ENCODE data around the gene PTTG1.
A peak's percentile ranks its signal among the peaks of the same experiment; 100 is the strongest.

PTTG1 gene

DNA sequence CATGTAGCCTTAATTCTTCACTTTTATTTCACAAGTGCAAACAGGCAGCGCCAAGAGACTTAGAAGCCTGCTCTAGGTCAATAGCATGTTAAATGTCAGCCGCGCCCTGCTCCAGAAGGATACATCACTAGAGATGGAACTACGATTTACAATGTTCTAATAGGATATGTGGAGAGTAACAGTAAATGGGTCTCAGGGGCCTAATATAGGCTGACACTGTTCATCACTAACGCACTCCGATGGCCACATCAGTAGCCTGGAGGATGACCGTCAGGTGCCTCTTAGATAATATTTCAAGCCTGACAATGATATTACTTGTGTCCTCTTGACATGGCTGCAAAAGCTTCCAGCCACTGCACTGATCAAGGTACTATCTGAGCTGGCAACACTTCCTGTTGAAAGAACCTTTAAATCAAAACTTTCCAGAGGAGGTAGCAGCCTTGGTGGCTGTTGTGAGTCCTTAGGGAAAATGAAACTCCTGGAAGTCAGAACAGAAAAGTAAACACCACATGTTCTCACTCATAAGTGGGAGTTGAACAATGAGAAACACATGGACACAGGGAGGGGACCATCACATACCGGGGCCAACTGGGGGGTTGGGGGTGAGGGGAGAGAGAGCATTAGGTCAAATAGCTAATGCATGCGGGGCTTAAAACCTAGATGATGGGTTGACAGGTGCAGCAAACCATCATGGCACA lies 35.0 kb downstream of the PTTG1 start:
- DNase-seq = no peak

DNA sequence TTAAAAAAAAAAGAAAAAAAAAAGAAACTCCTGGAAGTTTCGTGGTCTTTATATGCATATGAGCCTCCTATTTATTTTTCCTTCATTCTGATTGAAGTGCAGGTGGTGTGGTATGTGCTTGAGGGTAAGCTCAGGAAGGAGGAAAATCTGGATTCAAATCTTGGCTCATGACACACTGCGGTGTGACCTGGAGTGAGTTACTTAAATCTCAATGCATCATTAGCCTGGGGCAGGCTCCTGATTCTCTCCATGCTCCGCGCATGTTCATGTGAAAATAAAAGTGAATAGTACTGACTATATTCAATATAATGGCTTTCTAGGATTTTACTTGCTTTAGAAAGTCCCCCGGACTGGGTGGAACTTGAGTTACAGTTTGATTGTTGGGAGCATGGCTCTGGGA lies 35.6 kb downstream of the PTTG1 start:
- DNase-seq = no peak

DNA sequence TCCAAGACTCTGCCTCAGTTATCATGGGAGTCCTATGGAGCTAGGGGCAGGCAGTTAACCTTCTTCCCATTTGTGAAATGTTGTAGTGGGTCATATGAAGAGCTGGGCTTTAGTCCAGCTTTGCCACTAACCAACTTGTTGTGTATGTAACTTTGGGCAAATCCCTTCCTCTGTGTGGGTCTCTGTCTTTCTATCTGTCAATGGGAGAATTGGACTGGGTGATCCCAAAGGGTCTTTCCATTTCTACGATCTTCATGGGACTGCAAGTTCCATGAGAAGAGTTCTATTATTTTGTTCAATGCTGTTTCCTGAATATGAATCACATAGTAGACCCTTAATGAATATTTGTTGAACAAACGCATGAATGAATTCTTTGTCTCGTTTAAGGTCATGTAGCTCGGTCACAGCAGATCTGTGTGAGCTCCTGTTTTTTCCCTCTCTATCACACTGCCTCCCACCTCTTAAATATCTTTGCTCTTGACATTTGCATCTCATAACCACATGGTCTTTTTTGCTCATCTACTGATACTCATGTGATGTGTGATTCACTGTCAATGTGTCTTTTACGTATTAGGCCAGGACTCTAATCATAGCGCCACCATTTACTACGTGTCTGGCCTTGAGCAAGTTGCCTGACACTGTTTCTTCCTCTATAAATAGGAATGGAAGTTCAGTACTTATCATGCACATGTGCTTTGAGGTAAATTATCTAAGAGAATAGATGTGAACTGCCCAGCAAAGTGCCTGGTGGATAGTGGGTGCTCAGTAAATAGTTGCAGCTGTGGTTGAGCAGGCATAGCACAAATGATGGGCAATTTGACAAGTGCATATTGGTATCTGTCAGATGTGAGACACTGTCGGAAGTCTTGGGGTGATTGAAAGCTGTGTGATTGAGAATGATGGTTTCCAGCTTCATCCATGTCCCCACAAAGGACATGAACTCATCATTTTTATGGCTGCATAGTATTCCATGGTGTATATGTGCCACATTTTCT lies 37.4 kb downstream of the PTTG1 start:
- DNase-seq = no peak

DNA sequence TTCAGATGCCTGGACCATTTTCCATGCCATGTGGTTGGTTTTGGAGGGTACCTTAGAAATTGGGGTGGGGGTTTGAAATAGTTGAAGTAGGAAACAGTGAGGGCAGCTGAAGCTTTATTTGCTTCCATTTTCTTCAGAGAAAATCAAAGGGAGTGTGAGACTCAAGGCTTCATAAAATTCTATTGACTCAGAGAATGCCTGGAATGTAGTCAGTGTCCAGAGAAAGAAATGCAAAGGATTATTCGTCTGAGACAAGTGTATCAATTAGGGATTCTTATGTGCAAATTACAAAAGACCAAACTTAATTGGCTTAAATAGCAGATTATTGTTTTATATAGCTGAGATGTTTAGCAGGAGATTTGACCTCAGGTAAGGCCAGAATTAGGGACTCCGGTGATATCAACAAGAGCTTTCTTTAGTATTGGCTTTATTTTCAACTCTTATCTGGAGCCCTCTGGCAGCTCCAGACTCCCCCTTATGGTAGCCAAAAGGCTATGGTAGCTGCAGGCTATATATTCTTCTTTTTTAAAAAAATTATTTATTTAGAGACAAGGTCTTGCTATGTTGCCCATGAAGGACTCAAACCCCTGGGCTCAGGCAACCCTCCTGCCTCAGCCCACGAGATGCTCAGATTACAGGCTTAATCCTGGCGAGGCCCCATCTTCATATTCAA lies 38.9 kb downstream of the PTTG1 start:
- DNase-seq = no peak

DNA sequence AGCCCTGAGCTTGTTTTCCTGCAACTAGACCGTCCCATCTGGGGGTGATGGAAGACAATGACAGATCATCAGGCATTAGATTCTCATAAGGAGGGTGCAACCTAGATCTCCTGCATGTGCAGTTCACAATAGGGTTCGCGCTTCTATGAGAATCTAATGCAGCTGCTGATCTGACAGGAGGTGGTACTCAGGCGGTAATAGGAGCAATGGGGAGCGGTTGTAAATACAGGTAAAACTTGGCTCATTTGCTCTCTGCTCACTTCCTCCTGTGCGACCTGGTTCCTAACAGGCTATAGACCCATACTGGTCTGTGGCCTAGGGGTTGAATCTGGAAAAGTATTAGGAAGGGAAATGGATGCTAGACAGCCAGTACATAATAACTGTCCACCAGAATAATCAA lies 39.7 kb downstream of the PTTG1 start:
- DNase-seq = no peak

DNA sequence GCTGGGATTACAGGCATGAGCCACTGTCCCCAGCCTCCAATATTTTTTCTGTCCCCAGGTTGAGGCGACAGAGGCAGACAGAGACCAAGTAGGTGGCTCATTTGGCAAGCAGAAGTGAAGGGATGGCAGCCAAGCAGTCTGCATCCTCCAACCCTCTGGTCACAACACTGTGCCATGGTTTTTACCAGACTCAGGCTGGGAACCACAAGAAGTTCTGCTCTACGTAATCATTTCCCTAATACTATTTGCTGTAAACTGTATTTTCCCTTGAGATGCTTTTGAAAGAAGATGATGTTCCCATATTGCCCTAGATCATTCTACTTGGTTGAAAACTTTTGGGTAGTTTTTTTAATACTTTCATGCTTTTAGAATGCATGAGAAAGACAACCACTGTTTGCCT lies 40.5 kb downstream of the PTTG1 start:
- DNase-seq = peak in 1 of 3 experiments; percentile 2

DNA sequence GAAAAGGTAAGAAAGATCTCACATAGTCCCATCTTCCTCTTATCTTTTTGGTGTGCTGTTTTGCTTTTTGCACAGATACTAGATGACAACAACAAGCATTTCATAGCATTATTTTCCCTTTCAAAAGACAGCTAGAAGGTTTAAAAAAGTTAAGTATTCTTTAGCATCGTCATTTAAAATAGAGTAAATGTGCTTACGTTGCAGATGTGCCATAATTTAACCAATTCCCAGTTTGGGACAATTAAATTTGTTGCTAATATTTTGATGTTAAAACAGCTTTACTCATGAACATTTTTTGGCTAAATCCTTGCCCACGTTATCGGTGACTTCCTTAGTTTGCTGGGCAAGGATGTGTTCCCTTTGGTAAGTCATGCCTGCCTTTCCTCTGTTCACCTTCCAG lies 41.6 kb downstream of the PTTG1 start:
- DNase-seq = no peak

DNA sequence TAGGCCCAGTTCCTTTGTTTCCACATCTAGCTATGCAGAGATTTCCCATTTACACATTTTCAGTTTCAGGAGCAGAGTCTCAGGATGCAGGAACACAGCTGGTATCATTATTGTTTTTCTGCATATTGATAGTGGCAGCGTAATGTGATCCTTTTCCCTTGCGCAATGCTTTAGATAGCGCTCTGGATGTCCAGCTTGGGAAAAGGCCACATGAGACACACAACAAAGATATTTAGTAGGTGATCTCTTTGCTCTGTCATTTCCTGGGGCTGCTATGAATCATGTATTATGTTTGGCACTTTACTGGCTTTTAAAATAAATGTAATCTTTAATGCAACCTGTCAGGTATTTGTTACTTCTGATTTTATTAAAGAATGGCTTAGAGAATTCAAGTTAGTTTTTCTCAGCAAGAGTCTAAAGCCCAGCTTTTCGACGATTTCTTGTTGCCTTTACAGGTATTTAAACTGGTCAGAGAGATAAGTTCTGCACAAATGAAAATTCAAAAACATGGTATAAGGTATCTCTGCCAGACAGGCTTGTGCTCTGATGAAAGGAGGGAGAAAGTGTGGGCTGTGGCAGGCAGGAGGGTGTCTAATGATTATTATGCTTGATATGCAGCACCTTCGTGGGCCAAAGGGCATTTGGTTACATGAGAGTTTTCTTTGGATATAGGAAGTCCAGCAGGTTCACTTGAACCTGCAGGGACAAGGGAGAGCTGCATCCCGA lies 42.2 kb downstream of the PTTG1 start:
- peak in 1 of 3 experiments; percentile 2 for DNase-seq

DNA sequence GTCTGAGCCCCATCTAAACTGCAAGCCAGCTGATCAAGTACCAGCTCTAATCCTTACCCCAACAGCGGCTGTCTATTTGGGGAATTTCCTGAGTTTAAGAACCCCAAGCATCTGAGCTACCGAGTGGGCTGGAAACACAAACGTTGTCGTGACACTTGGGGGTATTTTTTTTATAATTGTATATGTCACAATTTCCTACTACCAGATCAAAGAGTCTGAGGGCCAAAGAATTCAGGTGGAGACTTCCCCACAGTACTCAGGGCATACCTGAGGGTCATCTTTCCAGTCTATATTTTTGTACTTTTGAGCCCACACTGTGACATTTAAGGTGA lies 42.8 kb downstream of the PTTG1 start:
- DNase-seq = no peak

DNA sequence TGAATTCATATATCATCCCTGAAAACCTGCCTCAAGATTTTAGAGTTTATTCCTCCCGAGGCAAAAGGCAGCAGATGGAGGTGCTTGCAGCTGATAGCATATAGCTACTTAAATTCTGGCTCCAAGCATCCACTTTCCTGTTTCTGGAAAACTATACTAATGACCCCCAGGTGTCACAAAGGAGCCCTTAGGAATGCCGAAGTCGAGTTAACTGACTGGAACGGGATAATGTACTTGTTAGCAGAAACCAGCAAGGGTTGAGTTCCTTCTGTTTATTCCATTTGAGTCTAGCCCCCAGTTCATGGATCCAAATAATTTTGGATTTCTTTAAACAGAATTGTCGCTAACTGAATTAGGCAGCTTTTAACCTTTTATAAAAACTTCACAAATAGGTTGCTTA lies 44.5 kb downstream of the PTTG1 start:
- no peak for DNase-seq

DNA sequence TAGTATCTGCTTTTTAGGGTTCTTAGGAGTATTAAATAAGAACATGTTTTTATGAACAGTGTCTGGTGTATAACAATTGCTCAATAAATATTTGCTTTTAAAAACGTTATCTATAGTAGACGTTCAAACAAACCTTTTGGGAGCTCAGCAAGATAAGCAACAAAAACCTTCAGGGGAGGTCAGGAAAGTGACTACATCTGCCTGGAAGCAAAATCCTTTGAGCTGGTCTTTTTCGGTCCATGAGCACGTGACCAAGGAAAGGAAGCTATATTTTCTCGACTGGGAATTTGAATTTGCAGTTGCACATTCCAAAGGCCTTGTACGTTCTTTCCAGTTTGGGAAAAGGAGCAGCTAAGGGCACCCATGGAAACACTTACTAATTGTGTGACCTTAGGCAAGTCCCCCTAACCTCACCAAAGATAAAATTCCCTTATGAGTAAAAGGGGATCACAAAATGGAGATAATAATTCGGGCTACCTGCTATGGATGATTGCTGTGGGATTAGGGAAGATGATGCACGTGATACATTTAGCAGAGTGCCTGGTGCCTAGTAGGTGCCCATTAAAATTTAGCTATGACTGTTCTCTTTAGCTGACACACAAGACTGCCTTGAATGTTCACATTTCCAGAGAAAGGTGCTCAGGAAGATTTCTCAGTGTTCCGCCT lies 45.4 kb downstream of the PTTG1 start:
- no peak for DNase-seq

DNA sequence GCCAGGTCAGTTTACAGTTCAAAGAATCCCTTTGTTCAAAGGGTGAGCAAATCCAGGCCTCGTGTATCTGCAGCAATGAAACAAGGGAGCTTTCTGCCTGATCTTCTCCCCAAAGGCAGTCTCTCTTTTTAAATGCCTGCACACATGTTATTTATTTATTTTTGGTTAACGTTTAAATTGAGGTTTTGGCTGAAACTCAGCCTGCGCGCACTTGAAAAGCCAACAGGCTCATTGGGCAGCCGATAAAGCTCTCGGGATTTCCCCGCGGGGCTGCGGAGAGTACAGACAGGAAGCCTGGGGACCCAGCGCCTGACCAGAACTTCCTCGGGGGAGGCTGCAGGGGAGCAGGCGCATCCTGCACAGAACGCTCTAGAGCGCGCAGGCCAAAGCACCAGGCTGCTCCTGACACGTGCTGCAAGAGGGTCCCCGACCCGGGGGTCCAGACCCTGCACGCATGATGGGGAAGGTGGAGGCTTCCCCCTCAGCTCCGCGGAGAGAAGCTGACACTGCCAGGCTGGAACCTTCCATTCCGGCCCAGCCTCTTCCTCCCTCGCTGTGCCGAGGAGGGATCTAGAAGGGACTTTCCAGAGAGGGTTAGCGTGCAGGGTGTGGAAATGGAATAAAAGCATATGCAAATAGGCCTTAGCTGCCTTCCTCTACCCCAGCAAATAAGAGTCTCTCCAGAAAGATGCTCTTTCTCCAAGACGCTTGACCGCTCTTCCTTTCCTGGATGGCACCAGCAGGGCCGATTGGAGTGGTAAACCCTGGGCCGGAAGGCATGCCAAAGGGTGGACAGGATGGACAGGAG lies 46.1 kb downstream of the PTTG1 start:
- DNase-seq = no peak

DNA sequence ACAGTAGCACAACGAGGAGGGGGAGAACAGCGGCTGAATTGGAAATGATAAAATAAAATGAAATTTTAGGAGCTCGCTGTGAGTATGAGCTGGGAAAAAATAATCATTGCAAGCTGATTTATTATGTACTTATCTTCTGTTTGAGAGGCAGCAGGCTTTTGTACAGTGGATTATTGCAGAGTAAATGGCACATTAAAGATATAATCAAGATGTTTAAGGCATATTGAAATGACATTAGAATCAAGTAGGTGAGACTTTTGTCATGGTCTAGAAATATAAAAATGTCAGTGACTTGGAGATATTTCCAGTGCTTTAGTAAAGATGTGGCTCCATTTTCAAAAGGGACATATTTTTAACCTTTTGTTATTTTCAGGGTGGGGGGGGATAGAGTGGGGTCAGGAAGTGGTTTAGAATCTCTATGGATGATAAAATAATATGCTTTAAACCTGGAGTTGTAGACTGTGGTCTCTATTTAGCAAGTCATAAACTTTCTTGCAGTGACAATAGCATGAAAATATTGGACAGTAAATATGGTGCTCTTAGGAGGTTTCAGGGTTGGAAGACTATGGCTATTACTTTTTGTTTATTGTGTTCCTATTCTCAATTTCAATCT lies 46.8 kb downstream of the PTTG1 start:
- no peak for DNase-seq

DNA sequence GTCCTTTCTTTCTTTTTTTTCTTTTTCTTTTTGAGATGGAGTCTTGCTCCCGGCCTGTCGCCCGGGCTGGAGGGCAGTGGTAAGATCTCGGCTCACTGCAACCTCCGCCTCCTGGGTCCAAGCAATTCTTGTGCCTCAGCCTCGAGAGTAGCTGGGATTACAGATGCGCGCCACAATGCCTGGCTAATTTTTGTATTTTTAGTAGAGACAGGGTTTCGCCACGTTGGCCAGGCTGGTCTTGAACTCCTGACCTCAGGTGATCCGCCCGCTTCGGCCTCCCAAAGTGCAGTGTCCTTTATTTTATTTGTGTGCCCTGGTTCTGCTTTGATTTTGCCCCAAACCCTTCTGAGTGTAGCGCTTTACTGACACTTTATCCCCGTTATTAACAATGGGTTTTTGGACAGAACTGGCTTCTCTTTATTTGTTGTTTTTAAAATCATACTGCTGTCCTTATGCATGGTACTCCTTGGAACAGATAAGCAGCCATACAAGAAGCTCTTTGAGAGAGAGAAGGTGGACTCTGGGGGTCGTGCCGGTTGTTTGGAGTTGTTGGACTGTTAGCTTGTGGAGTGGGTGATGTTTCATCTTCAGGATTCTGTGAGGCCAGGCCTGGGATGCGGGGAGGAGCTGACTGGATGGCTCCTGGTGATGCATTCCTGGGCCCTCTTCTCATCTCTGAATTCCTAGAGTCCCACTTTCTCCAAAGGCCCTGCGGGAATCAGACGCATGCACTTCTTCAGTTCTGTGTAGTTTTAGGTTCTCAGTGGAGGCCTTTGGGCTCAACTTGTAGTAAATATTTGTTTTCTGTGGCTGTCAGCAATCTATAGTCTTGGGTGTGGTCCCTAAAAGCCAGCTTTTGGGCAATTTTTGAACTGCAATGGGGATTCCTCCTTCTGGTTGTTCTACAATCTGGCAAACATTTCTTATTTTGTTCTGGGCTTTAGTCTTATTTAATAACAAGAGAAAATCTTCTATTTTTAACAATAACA lies 47.8 kb downstream of the PTTG1 start:
- DNase-seq = no peak

DNA sequence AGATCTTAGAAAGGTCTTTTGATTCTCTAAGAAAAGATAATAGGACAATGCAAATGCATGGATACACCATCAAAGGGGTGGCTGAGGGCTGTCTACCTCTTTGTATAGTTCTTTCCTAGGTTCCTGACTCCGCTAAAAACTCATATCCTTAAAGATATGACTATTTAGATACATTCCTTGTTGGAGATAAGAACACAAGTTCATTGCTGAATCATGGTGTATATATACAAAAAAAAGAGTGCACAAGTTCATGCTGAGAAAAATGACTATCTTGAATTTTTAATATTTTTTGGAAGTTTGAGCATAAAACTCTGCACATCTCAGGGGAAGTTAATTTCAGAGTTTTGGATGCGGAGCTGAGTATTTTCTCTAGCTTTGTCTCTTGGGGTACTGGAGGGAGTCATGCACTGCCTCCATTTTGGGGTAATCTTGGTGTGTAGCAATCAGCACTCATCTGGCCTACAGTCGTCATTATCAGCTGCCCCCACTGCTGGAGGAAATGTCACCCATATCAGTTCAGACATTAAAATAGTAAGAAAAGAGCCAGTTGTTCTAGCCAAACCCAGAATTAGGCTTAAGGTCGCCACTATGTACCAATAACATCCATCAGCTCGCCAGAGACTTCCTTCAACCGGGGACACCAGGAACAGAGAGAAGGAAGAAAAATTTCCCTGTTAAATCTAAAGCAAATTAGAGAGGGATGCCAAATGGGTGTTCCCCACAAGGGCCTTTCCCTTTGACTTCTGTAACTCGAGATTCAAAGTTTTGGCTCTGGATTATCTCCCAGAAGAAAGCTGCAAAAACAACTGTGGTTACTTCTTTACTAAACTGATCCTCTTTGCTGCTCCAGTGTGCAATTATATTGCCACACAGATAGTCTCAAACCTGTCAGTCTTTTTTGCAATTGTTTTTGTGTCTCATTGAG lies 49.0 kb downstream of the PTTG1 start:
- DNase-seq = no peak

DNA sequence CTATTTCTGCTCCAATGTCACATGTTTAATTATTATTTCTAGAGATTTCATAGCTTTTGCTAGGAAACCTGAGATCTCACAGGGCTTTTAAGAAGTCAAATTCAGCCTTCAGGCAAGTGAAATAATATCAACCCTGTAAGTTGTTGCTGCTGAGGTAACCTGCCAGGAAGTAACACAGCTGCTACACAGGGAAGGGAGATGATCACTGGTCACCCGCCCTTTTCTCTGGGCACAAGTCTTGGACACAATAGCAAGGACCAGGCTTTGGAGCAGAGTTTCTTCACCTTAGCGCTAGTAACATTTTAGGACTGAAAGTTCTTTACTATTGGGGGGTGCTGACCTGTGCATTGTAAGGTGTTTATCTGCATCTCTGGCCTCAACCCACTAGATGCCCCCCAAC lies 50.1 kb downstream of the PTTG1 start:
- no peak for DNase-seq

DNA sequence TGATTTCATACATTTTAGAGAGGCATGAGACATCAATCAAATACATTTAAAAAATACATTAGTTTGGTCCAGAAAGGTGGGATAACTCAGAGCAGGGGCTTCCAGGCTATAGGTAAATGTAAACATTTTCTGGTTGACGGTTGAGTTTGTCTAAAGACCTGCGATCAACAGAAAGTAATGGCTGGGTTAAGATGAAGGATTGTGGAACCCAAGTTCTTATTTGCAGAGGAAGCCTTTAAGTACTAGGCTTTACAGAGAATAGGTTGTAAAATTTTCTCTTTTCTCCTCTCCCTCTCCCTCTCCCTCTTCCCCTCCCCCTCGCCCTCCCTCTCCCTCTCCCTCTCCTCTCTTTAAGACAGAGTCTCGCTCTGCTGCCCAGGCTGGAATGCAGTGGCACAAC lies 50.8 kb downstream of the PTTG1 start:
- DNase-seq = no peak

DNA sequence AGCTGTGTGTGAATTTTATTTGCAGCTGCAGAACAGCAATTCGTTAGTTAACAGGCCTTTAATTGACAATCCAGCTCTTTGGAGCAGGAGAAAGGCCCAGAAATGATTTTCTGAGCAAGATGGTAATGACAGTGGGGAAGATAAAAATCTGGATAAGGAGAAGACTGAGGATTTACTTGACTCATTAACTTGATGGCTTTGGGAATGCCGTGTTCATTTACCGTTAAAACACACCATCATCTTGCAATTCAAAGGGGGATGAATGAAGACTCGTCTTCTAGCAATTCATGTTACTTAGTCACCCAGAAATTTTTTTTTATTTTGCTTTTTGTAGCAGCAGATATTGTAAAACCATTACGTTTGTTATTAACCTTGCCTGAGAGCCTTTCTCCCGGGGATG lies 52.0 kb downstream of the PTTG1 start:
- DNase-seq = no peak

DNA sequence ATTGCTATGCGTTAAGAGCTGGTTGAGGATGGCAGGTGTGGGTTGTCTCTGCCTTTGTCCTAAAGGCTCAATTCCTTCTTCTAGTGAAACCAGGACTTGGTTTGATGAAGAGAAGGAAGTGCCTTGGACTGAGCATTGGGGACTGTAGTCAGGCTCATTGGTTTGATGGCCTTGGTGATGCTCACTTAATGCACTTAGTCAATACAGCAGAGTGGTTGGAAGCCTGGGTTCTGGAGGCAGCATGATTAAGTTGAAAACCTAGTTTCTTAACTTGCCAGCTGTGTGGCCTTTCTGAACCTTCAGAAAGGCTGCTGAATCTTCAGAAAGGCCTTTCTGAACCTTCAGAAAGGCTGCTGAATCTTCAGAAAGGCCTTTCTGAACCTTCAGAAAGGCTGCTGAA lies 52.4 kb downstream of the PTTG1 start:
- peak in 1 of 3 experiments; percentile 1 for DNase-seq
